HCT116 (cell line): Measurements from ENCODE around the gene RMRP. TPM values are rescaled to one million over a fixed set of nuclear protein-coding genes. Genes with fewer than 3 reads are reported as not detected.

Experiments
- ATAC-seq: fragments of 200-7000 bp; cut with Tn5 transposase; 2 replicates; pipeline ENCODE4 v1.9.1; 2020; ENCODE audit warnings: mild to moderate bottlenecking, moderate library complexity
- BruUV-seq: library from RNA; stranded (reverse); fragments of 400-500 nt; replicated peaks from 2 replicates; lab custom pipeline; 2021; lab: Mats Ljungman, UMichigan
- CTCF ChIA-PET: fragments of 300-600 bp; sonication (Branson Sonifier 250); formaldehyde crosslinking; loops from one replicate; lab custom pipeline; 2021; ENCODE audit warnings: antibody characterized with exemption; lab: Charles Lee
- POLR2A ChIA-PET: fragments of 300-600, 350-600 bp; sonication (Branson Sonifier 250); formaldehyde crosslinking; loops from one replicate; lab custom pipeline; 2021; ENCODE audit warnings: antibody characterized with exemption; lab: Charles Lee
- RAD21 ChIA-PET, 2 experiments: fragments of 300-600 bp; sonication (Branson Sonifier 250); formaldehyde crosslinking; loops; one replicate each; lab custom pipeline; 2023; ENCODE audit warnings: low total read pairs in 2 of 2; ENCODE audit not compliant: uncharacterized antibody in 2 of 2, unreplicated experiment in 2 of 2, low non-redundant PET in 1 of 2; lab: Charles Lee
- DNase-seq: peaks from one replicate; pipeline ENCODE4 v3.0.0-alpha.2; 2010; ENCODE audit warnings: low read depth, low spot score
- H2AFZ ChIP-seq: fragments of 200-600 bp; shearing (Covaris generic), sonication (generic); 2 replicates; pipeline ENCODE4 v1.6.1; 2017; ENCODE audit warnings: low read depth, mixed run types, mixed read lengths, antibody characterized with exemption, low read length; ENCODE audit not compliant: poor library complexity, severe bottlenecking
- H3K27ac ChIP-seq: 2 replicates; pipeline ENCODE4 v1.5.1; 2012; ENCODE audit warnings: low read depth, low read length
- H3K27me3 ChIP-seq: fragments of 200-600 bp; sonication (generic); 2 replicates; pipeline ENCODE4 v1.6.1; 2016; ENCODE audit warnings: mixed run types, low read length, mixed read lengths; ENCODE audit not compliant: insufficient read depth
- H3K36me3 ChIP-seq, 2 experiments: fragments of 200-500 bp in 1 of 2; fragments of 200-600 bp in 1 of 2; sonication (Bioruptor generic) in 1 of 2; sonication (generic) in 1 of 2; 2 replicates each; pipeline versions ENCODE4 v1.5.1 to v1.6.1; 2014 to 2016; ENCODE audit warnings: low read length in 2 of 2, inconsistent platforms in 1 of 2, mixed read lengths in 1 of 2, mixed run types in 1 of 2; ENCODE audit not compliant: insufficient read depth in 2 of 2, control insufficient read depth in 1 of 2
- H3K4me1 ChIP-seq, 2 experiments: fragments of 200-600 bp in 1 of 2; sonication (generic) in 1 of 2; 2 replicates each; pipeline versions ENCODE4 v1.5.1 to v1.6.1; 2012 to 2017; ENCODE audit warnings: low read length in 2 of 2, inconsistent platforms in 1 of 2, mild to moderate bottlenecking in 1 of 2, mixed read lengths in 1 of 2, mixed run types in 1 of 2, moderate library complexity in 1 of 2; ENCODE audit not compliant: insufficient read depth in 2 of 2, control insufficient read depth in 1 of 2
- H3K4me2 ChIP-seq: fragments of 200-600 bp; sonication (generic); 2 replicates; pipeline ENCODE4 v1.6.1; 2017; ENCODE audit warnings: mixed run types, low read length, mixed read lengths
- H3K4me3 ChIP-seq, 2 experiments: fragments of 200-600 bp in 1 of 2; sonication (generic) in 1 of 2; replicated peaks in 1 of 2; 2 replicates each; pipeline ENCODE4 v1.5.1; 2011 to 2016; ENCODE audit warnings: low read length in 2 of 2, control low read depth in 1 of 2, low read depth in 1 of 2, mild to moderate bottlenecking in 1 of 2, mixed read lengths in 1 of 2, mixed run types in 1 of 2
- H3K79me2 ChIP-seq: fragments of 200-600 bp; sonication (generic); 2 replicates; pipeline ENCODE4 v1.6.1; 2017; ENCODE audit warnings: mild to moderate bottlenecking, mixed run types, low read length, moderate library complexity, mixed read lengths; ENCODE audit not compliant: insufficient read depth
- H3K9ac ChIP-seq: fragments of 200-600 bp; sonication (generic); 2 replicates; pipeline ENCODE4 v1.6.1; 2016; ENCODE audit warnings: low read length, mixed read lengths
- H3K9me2 ChIP-seq: fragments of 200-600 bp; sonication (generic), shearing (Covaris generic); 2 replicates; pipeline ENCODE4 v1.6.1; 2017; ENCODE audit warnings: mixed run types, mild to moderate bottlenecking, moderate library complexity; ENCODE audit not compliant: insufficient read depth
- H3K9me3 ChIP-seq, 2 experiments: fragments of 200-500 bp in 1 of 2; fragments of 200-600 bp in 1 of 2; sonication (Bioruptor generic) in 1 of 2; sonication (generic) in 1 of 2; 2 replicates each; pipeline ENCODE4 v1.6.1; 2014 to 2017; ENCODE audit warnings: low read length in 2 of 2, mixed read lengths in 2 of 2, inconsistent platforms in 1 of 2, low read depth in 1 of 2, mild to moderate bottlenecking in 1 of 2, mixed run types in 1 of 2, moderate library complexity in 1 of 2; ENCODE audit not compliant: control insufficient read depth in 1 of 2, insufficient read depth in 1 of 2
- H4K20me1 ChIP-seq: fragments of 200-600 bp; sonication (generic), shearing (Covaris generic); 2 replicates; pipeline ENCODE4 v1.6.1; 2017; ENCODE audit warnings: mixed run types, mild to moderate bottlenecking, moderate library complexity; ENCODE audit not compliant: insufficient read depth
- CEBPB ChIP-seq: IDR thresholded peaks from 2 replicates; pipeline ENCODE4 v1.6.1; 2012; ENCODE audit warnings: low read depth
- ELF1 ChIP-seq: IDR thresholded peaks from 2 replicates; pipeline ENCODE4 v1.6.1; 2012; ENCODE audit warnings: low read depth, borderline replicate concordance
- EZH2phosphoT487 ChIP-seq: fragments of 200-600 bp; IDR thresholded peaks from 2 replicates; pipeline ENCODE4 v1.6.1; 2018; ENCODE audit warnings: antibody characterized with exemption, borderline replicate concordance
- POLR2AphosphoS5 ChIP-seq: IDR thresholded peaks from 2 replicates; pipeline ENCODE4 v1.6.1; 2011; ENCODE audit warnings: mild to moderate bottlenecking, low read depth, low read length, moderate library complexity
- SRF ChIP-seq: IDR thresholded peaks from 2 replicates; pipeline ENCODE4 v1.6.1; 2012; ENCODE audit warnings: low read depth
- TCF7L2 ChIP-seq: IDR thresholded peaks from 2 replicates; pipeline ENCODE4 v1.7.0; 2011; ENCODE audit warnings: borderline replicate concordance, inconsistent platforms; ENCODE audit not compliant: insufficient read depth, insufficient read length; ENCODE audit errors: extremely low read depth
- ZFX ChIP-seq: fragments of 450-650 bp; IDR thresholded peaks from 2 replicates; pipeline ENCODE4 v1.6.1; 2017
- ZNF274 ChIP-seq: fragments of 200-500 bp; sonication (Bioruptor generic); IDR thresholded peaks from 2 replicates; pipeline ENCODE4 v1.6.1; 2014; ENCODE audit warnings: mild to moderate bottlenecking, low read depth, low read length, inconsistent platforms
- intact Hi-C: fragments of 100-400 bp; cut with micrococcal nuclease; formaldehyde crosslinking; loops from 2 replicates; pipeline ENCODE4 v1.10.0; 2022
- total RNA-seq: library from RNA; stranded (reverse); gene quantifications from one replicate; pipeline ENCODE4 v1.2.1, GENCODE V29; 2021; ENCODE audit not compliant: unreplicated experiment
- TF ChIP-seq, protein P1 (sequence below): IDR thresholded peaks from 2 replicates; pipeline ENCODE4 v1.6.1; 2012; ENCODE audit warnings: low read depth
- TF ChIP-seq, protein P2 (sequence below): IDR thresholded peaks from 2 replicates; pipeline ENCODE4 v1.6.1; 2012

Gene RMRP
- total RNA-seq, 1 experiment from 2014 or later, result 30,969 TPM

- no peak overlapping the region for H3K27ac ChIP-seq
- H3K9me2 ChIP-seq, result no peaks in the 10 kb centered on the region
- peaks cover 3 to 12% of the 10 kb centered on the region in 2 experiments; a peak in 3 of 4 replicates for H3K36me3 ChIP-seq
- H3K4me2 ChIP-seq, result no peak overlapping the region
- H3K9me3 ChIP-seq, result no peaks in the 10 kb centered on the region
- DNase-seq (no peak), ATAC-seq (no peak)
- no peaks in the 10 kb centered on the region for H3K27me3 ChIP-seq
- H3K4me3 ChIP-seq, result no peak overlapping the region
- intact Hi-C loops, result no loop called here
- H3K9ac ChIP-seq, result no peak overlapping the region
- BruUV-seq, result no TSS peak
- POLR2A ChIA-PET, result no interaction called here
- CTCF ChIA-PET, result no interaction called here
- peaks cover 6 to 13% of the 10 kb centered on the region in 2 experiments; a peak in 3 of 4 replicates for H3K4me1 ChIP-seq
- TF ChIP-seq ZNF274 (no peak), EZH2phosphoT487 (no peak), SRF (no peak), POLR2AphosphoS5 (no peak), ZFX (no peak), CEBPB (no peak), TCF7L2 (no peak), ELF1 (no peak)
- TF ChIP-seq, protein P1, sequence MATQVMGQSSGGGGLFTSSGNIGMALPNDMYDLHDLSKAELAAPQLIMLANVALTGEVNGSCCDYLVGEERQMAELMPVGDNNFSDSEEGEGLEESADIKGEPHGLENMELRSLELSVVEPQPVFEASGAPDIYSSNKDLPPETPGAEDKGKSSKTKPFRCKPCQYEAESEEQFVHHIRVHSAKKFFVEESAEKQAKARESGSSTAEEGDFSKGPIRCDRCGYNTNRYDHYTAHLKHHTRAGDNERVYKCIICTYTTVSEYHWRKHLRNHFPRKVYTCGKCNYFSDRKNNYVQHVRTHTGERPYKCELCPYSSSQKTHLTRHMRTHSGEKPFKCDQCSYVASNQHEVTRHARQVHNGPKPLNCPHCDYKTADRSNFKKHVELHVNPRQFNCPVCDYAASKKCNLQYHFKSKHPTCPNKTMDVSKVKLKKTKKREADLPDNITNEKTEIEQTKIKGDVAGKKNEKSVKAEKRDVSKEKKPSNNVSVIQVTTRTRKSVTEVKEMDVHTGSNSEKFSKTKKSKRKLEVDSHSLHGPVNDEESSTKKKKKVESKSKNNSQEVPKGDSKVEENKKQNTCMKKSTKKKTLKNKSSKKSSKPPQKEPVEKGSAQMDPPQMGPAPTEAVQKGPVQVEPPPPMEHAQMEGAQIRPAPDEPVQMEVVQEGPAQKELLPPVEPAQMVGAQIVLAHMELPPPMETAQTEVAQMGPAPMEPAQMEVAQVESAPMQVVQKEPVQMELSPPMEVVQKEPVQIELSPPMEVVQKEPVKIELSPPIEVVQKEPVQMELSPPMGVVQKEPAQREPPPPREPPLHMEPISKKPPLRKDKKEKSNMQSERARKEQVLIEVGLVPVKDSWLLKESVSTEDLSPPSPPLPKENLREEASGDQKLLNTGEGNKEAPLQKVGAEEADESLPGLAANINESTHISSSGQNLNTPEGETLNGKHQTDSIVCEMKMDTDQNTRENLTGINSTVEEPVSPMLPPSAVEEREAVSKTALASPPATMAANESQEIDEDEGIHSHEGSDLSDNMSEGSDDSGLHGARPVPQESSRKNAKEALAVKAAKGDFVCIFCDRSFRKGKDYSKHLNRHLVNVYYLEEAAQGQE, result no peak
- TF ChIP-seq, protein P2, sequence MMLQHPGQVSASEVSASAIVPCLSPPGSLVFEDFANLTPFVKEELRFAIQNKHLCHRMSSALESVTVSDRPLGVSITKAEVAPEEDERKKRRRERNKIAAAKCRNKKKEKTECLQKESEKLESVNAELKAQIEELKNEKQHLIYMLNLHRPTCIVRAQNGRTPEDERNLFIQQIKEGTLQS, result no peak
- RAD21 ChIA-PET, result no interaction called here
- H4K20me1 ChIP-seq, result no peaks in the 10 kb centered on the region
- peaks cover 16% of the 10 kb centered on the region; the same call in 1 of the 2 replicates for H3K79me2 ChIP-seq
- no peak overlapping the region for H2AFZ ChIP-seq
Observed at GRCh38 chr9:35609820-35610163, 48.0 kb downstream of the RMRP start.
